ENCODE data around the gene LY6G5B. TPM values are rescaled to one million over a fixed set of nuclear protein-coding genes. Genes with fewer than 3 reads are reported as not detected.

The LY6G5B gene
- total RNA-seq, 3 donors from 2014 or later = 13.1 to 17.2 (median 15.5) TPM

GRCh38 chr6:31700740-31701401 is 31.1 kb downstream of the LY6G5B start:
- H3K4me1 ChIP-seq (ENCODE audit: low read depth) = peaks cover 20% of the 10 kb centered on the region
- no peak overlapping the region for H3K4me3 ChIP-seq
- intact Hi-C loops (cut with DNase I, micrococcal nuclease) = no loop called here
- no peaks in the 10 kb centered on the region for H3K9me3 ChIP-seq
- TF ChIP-seq CTCF (IDR thresholded peaks at IDR 0.05) = no peak
- ATAC-seq = no peak
- no peak for DNase-seq
- no peaks in the 10 kb centered on the region for H3K36me3 ChIP-seq (ENCODE audit: low read depth)

DNA sequence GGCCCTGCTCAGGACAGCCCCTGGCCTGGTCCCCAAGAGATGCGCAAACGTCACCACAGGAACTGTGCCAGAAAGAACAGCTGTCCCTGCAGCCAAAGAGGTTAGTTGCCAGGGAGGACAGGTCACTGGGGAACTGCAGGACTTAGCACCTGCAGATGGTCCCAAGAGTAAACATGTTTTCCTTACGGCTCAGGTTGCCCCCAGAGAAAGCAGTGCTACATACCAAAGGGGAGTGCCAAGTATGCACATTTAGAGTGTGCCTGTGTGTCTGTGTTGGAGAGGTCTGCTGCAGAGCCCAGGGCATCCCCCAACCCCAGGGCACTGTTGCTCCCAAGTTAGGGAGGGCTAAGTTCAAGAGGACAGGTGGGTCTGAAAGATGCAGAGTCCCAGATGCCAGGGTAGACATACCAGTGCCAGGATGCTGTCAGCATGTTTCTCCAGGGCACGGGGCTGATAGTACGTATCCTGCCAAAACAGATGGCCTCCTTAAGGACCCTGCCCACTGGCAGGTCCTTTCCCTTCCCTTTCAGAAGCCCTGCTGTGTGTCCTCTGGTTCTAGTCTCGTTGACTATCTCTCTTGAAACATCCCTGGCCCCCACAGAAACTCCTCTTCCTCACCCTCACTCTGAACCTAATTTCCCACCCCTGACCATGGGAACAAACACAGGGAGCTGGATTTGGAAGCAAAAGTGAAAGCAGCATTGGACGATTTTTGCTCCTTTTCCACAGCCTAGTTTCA is 32.1 kb downstream of the LY6G5B start:
- no peaks in the 10 kb centered on the region for H3K9me3 ChIP-seq
- H3K4me3 ChIP-seq = no peak overlapping the region
- no peaks in the 10 kb centered on the region for H3K36me3 ChIP-seq (ENCODE audit: low read depth)
- TF ChIP-seq CTCF (IDR thresholded peaks at IDR 0.05) = no peak
- intact Hi-C loops (cut with DNase I, micrococcal nuclease) = no loop called here
- ATAC-seq (peak; percentile 0), DNase-seq (no peak)
- peaks cover 20% of the 10 kb centered on the region for H3K4me1 ChIP-seq (ENCODE audit: low read depth)

GRCh38 chr6:31702405-31702818 is 32.6 kb downstream of the LY6G5B start:
- ATAC-seq (peak; percentile 5), DNase-seq (no peak)
- Histone ChIP-seq H3K4me3 (peak overlapping the region; percentile 87), H3K4me1 (ENCODE audit: low read depth) (peaks cover 20% of the 10 kb centered on the region), H3K36me3 (ENCODE audit: low read depth) (no peaks in the 10 kb centered on the region), H3K9me3 (no peaks in the 10 kb centered on the region)
- TF ChIP-seq CTCF (IDR thresholded peaks at IDR 0.05) = no peak
- intact Hi-C loops (cut with DNase I, micrococcal nuclease) = no loop called here

DNA sequence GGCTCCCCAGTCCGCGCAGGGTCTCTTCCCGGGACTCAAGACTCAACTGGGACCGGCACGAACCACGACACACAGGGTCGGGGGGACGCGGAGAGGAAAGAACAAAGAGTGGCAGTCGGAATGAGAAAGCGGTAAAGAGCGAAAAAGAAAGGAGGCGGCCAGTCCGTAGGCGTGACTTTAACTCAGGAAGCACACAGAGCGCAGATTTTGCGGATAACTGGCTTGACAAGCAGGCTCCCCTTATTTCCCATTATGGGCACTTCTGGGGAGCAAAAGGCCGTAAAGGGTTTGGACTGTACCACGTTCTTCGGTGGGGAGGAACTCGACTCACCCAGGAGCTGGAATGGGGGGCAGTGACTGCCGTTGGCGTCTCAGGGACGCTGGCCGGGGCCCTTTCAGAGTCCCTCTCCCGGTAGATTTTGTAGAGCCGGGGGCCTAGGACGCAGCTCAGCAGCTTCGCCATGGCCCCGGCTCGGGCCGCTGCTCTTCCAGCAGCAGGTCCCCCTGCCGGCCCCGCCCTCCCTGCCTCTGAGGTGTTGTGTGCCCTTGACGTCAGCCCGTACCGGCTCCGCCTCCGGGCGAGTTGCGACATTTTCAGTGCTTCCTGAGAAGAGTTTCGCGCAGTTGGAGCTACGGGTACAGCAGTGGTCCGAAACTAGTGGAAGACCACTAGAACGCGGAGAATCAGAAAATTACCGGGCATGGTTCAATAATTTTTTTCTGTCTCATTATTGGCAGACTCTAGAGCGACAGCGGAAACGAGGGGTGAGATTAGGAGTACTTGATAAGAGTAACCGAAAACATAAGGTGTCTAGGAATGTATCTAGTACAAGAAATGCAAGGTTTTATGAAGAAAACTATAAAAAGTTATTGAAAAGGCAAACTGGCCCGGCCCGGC is 33.3 kb downstream of the LY6G5B start, which contains the start of gene ABHD16A:
Gene ABHD16A, minus strand, starts transcription at position 506 of the 898 bp plus-strand sequence. Its CDS starts 43 bp downstream, at position 463.
- no peaks in the 10 kb centered on the region for H3K9me3 ChIP-seq
- DNase-seq = peak; percentile 98 to 100 (median 99)
- H3K4me1 ChIP-seq (ENCODE audit: low read depth) = peaks cover 20% of the 10 kb centered on the region
- peak within 1 kb of the TSS; percentile 87 for H3K4me3 ChIP-seq
- intact Hi-C loops (cut with DNase I, micrococcal nuclease) = no loop called here
- ATAC-seq = peak; percentile 98
- no peaks in the 10 kb centered on the region for H3K36me3 ChIP-seq (ENCODE audit: low read depth)
- no peak for TF ChIP-seq CTCF (IDR thresholded peaks at IDR 0.05)

DNA sequence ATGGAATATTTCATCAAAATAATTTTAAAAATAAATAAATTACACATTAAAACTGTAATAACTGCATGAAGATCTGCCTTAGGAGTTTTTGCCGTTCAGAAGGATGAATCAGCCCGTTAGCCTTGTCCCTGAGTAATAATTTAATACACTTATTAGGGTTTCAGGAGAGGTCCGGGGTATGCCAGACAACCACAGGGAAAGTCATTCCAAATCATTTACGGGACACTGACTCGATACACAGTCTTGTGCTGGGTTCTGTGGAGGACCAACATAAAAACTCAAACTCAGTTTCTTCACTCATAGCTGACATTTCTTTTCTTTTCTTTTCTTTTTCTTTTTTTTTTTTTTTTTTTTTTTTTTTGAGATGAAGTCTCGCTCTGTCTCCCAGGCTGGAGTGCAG is 36.2 kb downstream of the LY6G5B start:
- DNase-seq = no peak
- no peak for TF ChIP-seq CTCF (IDR thresholded peaks at IDR 0.05)
- intact Hi-C loops (cut with DNase I, micrococcal nuclease) = no loop called here

More for the DNA sequence above, 36.2 kb downstream of the LY6G5B start:
- no peak for ATAC-seq
- H3K9me3 ChIP-seq = no peaks in the 10 kb centered on the region
- H3K4me3 ChIP-seq = no peak overlapping the region
- no peaks in the 10 kb centered on the region for H3K36me3 ChIP-seq (ENCODE audit: low read depth)
- H3K4me1 ChIP-seq (ENCODE audit: low read depth) = peaks cover 20% of the 10 kb centered on the region

Data from mucosa of descending colon (tissue), 3 donors.